Suprapubic skin (tissue), 4 donors: ENCODE results near the gene PPP2R2C.

Experiments
- CTCF ChIP-seq, 2 donors: fragments of 200-600 bp in 1 of 2; fragments of 450-650 bp in 1 of 2; sonication (generic) in 1 of 2; IDR thresholded peaks; one replicate each; pipeline ENCODE4 v1.5.1; 2016 to 2019; ENCODE audit warnings: antibody characterized with exemption in 2 of 2, mild to moderate bottlenecking in 1 of 2, moderate library complexity in 1 of 2
- EP300 ChIP-seq: sonication (generic); formaldehyde crosslinking; IDR thresholded peaks from one replicate; pipeline ENCODE4 v1.6.1; 2017; ENCODE audit warnings: antibody characterized with exemption
- POLR2A ChIP-seq, 2 donors: fragments of 450-650 bp; IDR thresholded peaks; one replicate each; pipeline ENCODE4 v1.6.1; 2017; ENCODE audit warnings: antibody characterized with exemption in 2 of 2, mild to moderate bottlenecking in 2 of 2, moderate library complexity in 2 of 2
- POLR2AphosphoS5 ChIP-seq, 3 donors: sonication (generic); formaldehyde crosslinking; IDR thresholded peaks; one replicate each; pipeline ENCODE4 v1.6.1; 2017; ENCODE audit warnings: antibody characterized with exemption in 3 of 3

GRCh38 chr4:6458528-6458927, 13.9 kb downstream of the PPP2R2C start:
- no peak for TF ChIP-seq CTCF (IDR thresholded peaks at IDR 0.05)
- TF ChIP-seq POLR2A (IDR thresholded peaks at IDR 0.05), result no peak
- no peak for TF ChIP-seq POLR2AphosphoS5 (IDR thresholded peaks at IDR 0.05)
- no peak for TF ChIP-seq EP300
